ENCODE measurements around the gene NUP160.
"Not testable (repeated sequence)": the region's sequence is repeated elsewhere in the genome, so short reads cannot be mapped to it uniquely, and the experiment has no call there.

The NUP160 gene, protein sequence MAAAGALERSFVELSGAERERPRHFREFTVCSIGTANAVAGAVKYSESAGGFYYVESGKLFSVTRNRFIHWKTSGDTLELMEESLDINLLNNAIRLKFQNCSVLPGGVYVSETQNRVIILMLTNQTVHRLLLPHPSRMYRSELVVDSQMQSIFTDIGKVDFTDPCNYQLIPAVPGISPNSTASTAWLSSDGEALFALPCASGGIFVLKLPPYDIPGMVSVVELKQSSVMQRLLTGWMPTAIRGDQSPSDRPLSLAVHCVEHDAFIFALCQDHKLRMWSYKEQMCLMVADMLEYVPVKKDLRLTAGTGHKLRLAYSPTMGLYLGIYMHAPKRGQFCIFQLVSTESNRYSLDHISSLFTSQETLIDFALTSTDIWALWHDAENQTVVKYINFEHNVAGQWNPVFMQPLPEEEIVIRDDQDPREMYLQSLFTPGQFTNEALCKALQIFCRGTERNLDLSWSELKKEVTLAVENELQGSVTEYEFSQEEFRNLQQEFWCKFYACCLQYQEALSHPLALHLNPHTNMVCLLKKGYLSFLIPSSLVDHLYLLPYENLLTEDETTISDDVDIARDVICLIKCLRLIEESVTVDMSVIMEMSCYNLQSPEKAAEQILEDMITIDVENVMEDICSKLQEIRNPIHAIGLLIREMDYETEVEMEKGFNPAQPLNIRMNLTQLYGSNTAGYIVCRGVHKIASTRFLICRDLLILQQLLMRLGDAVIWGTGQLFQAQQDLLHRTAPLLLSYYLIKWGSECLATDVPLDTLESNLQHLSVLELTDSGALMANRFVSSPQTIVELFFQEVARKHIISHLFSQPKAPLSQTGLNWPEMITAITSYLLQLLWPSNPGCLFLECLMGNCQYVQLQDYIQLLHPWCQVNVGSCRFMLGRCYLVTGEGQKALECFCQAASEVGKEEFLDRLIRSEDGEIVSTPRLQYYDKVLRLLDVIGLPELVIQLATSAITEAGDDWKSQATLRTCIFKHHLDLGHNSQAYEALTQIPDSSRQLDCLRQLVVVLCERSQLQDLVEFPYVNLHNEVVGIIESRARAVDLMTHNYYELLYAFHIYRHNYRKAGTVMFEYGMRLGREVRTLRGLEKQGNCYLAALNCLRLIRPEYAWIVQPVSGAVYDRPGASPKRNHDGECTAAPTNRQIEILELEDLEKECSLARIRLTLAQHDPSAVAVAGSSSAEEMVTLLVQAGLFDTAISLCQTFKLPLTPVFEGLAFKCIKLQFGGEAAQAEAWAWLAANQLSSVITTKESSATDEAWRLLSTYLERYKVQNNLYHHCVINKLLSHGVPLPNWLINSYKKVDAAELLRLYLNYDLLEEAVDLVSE (N-terminal part only)

DNA sequence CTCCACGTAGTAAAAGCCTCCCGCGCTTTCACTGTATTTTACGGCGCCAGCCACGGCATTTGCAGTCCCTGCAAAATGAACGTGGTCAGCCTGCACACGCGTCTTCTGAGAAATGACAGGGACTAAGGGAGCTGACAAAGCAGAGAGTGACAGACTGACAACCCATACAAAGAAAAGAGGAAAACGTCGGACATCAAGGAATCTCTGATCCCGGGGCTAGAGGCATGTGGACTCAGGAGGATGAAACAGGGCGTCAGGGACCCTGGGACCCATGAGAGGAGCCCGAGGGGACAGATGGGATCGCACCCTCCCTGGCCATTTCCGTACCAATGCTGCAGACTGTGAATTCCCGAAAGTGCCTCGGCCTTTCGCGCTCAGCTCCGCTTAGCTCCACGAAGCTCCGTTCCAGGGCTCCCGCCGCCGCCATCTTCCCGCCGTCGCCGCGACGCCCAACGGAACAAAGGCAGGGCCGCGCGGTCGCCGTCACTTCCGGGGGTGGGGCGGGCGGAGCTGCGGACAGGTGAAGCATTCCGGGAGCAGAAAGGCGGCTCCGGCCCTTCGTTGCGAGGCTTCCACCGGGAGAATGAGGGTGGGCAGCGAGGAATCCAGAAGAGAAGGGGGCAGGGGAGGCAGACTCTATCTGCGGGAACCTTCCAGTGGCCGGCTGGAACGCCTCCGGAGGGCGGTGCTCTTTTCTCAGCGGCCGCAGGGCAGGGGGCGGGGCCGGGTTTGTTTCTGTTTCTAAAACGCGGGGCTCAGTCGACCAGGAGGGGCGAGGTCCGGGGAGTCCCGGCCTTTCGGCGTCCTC is at the start of gene NUP160:
Gene NUP160, minus strand, starts transcription at position 459 of the 808 bp plus-strand sequence. Its CDS starts 32 bp downstream, at position 427.
- DNase-seq, result peak; percentile 88

DNA sequence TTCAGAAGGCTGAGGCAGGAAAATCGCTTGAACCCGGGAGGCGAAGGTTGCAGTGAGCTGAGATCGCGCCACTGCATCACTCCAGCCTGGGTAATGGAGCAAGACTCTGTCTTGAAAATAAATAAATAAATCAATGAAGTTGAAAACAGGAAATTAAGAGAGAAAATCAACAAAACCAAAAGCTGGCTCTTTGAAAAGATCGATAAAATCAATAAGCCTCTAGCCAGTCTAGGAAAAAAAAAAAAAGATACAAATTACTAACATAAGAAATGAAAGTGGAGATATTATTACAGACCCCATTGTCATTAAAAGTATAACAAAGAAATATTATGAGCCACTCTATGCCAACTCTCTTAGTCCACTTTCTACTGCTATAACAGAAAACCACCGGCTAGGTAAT is 48.0 kb upstream of the NUP160 start:
- no peak for DNase-seq

DNA sequence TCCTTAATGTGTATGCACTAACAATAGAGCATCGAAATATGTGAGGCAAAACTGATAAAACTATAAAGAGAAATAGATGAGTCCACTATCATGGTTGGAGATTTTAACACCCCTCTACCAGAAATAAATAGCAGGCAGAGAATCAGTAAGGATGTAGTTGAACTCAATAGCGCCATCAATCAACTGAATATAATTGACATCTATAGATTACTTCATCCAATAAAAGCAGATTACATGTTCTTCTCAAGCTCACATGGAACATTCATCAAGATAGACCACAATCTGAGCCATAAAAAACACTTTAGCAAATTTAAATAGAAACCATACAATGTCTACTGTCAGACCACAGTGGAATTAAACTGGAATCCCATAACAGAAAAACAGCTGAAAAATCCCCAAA is 46.9 kb upstream of the NUP160 start:
- DNase-seq, result no peak

DNA sequence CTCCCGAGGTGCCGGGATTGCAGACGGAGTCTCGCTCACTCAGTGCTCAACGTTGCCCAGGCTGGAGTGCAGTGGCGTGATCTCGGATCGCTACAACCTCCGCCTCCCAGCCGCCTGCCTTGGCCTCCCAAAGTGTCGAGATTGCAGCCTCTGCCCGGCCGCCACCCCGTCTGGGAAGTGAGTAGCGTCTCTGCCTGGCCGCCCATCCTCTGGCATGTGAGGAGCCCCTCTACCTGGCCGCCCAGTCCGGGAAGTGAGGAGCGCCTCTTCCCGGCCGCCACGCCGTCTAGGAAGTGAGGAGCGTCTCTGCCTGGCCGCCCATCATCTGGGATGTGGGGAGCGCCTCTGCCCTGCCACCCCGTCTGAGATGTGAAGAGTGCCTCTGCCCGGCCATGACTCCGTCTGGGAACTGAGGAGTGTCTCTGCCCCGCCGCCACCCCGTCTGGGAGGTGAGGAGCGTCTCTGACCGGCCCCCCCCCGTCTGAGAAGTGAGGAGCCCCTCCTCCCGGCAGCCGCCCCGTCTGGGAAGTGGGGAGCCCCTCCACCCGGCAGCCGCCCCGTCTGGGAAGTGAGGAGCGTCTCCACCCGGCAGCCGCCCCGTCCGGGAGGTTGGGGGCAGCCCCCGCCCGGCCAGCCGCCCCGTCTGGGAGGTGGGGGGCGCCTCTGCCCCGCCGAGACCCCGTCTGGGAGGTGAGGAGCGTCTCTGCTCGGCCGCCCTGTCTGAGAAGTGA is 44.6 kb upstream of the NUP160 start:
- not testable (repeated sequence) for DNase-seq

DNA sequence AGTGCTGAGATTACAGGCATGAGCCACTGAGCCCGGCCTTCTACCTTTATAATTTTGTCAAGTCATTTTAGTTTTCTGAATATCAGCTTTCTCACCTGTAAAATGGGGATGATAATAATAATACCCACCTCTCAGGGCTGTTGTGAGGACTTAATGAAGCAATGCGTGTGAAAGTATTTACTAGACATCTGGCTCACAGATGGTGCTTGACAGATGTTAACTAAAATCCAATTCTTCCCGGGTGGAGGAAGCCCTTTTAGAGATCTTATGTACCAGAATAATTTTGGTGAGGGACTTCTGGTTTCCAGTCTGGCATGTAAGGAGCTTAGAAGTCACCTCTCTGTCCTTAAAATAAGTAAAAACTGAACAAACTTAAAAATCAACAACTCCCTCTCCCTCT is 43.7 kb upstream of the NUP160 start:
- no peak for DNase-seq

DNA sequence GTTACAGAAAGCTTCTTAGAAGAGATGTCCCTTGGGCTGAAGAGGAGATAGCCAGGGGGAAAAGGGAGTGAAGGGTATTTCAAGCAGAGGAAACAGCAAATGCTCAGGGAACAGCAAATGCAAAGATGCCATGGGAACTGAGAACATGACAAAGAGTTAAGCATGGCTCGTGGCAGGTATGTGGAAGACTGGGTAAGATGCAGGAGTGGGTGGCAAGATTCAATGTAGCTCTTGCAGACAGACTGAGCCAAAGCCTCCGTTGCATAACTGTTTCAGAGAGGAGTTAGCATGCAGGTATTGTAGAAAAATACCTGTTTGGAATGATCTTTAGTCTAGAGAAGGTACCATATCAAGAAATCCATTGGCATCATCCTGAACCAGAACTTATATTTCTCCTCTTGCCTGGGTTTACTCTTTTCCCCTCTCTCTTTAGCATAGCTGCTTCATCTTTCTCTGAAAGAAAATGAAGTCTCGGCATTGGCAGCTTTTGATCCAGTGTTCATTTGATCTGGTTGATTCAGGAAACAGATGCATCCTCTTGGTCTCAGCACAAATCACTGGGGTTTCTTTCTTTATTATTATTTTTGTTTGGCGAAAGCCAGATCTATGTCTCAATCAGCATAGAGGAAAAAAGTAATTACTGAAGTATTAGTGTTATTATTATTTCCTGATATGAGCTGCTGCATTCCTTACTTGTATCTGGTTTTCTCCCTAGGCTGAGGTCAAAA is 41.7 kb upstream of the NUP160 start:
- no peak for DNase-seq

DNA sequence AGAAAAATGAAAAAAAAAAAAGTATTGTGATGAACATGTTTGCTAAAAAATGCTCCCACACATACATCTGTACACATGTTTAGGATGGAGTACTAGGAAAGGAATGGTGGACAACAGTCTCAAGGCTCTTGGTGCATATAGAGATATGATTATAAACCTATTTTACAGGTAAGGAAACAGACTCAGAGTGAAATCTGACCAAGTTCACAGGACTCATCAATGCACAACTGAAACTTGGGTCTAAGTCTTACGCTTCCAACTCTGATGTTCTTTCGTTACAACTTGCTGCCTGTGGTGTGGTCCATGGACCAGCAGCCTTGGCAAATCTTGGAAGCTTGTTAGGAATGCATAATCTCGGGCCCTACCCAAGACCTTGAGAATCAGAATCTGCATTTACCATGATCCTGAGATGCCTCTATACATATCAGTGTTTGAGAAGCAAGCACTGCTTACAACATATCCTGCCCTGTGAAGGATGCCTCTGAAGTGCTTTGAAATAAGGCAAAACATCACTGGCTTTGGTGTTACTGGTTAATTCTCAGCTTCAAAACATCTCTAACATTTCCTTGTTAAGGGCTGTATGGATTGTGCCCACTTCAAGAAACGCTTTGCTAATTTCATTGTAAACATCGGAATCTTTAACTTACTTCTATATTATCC is 39.9 kb upstream of the NUP160 start:
- DNase-seq, result no peak

DNA sequence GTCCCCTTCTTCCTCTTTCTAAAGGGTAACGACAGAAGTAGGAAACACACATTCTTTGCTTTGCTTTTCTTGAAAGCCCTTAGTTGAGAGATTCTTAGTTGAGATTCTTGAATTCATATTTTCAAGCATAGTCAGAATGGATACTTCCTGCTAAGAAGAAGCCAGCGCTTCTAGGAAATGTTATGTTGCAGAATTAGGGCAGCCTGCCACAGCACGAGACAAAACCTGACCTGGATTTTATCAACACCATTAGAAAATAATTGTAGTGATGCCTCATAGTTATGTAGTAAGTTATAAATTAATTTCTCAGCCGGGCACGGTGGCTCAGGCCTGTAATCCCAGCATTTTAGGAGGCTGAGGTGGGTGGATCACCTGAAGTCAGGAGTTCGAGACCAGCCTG is 37.9 kb upstream of the NUP160 start:
- no peak for DNase-seq

DNA sequence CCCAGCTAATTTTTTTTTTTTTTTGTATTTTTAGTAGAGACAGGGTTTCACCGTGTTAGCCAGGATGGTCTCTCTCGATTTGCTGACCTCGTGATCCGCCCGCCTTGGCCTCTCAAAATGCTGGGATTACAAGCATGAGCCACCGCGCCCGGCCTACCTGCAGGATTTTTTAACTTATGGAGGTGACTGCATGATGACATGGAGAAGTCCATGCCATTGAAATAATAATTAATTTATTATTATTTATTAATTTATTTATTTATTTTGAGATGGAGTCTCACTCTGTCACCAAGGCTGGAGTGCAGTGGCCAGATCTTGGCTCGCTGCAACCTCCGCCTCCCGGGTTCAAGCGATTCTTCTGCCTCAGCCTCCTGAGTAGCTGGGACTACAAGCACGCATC is 34.3 kb upstream of the NUP160 start:
- DNase-seq, result not testable (repeated sequence)

DNA sequence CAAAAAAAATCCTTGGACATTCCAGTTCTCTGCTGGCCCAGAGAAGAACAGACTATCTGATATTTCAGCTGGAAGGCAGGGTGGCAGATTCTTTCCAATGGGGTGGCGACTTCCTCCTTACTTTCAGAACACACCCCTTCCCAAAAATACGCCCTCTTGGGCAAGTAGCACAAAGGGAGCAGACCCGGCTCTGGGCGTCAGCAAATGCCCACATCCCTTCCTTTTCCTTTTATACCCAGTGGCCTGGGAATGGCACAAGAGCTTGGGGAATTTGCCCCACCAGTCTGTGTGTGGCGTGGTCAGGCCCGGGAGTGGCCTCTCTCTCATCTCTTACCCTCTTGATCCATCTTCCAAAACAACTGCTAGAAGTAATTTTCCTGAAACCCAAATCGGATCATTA is 33.0 kb upstream of the NUP160 start:
- DNase-seq, result no peak

DNA sequence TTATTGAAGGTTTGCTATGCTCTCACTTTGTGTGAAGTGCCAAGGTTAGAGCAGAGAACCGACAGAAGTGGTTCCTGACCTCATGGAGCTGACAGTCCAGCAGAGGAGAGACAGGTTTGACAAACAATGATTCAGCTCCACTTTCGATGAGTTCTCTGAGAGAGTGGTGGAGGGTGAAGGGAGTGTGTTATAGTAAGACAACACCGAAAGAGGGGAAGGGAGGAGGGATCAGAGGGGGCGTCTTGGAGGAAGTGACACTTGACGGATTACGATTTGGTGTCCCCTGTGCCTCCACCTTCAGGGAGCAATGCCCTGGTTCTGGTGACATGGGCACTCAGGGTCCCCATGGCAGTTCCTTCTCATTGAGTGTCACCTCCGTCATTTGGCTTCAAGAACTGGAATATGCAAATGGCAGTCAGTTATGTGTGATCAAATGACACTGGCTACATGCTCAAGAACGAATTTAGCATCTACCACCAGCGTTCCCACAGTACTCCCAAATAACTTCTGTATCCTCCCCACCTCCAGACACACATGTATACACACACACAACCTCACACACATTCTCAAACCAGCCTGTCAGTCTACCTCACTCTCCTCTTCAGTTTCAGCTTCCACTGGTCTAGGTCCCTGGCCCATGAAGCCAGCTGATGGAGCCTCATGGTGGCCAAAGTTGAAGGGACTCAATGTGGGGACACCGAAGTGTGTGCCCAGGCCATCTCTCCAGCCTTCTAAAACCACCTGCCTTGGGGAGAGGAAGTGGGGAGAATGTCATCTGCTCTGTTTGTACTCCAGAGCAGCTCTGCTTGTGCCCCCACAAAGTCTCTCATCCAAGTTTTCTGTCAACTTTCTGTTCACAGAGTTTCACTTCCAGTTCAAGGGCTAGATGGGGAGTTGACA is 31.4 kb upstream of the NUP160 start:
- no peak for DNase-seq

DNA sequence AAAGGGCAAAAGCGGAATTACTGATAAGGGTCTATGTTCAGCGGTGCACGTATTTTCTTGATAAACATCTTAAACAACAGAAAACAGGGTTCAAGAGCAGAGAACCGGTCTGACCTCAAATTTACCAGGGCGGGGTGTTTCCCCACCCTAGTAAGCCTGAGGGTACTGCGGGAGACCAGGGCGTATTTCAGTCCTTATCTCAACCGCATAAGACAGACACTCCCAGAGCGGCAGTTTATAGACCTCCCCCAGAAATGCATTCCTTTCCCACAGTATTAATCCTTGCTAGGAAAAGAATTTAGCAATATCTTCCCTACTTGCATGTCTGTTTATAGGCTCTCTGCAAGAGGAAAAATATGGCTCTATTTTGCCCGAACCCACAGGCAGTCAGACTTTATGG is 27.7 kb upstream of the NUP160 start:
- not testable (repeated sequence) for DNase-seq

DNA sequence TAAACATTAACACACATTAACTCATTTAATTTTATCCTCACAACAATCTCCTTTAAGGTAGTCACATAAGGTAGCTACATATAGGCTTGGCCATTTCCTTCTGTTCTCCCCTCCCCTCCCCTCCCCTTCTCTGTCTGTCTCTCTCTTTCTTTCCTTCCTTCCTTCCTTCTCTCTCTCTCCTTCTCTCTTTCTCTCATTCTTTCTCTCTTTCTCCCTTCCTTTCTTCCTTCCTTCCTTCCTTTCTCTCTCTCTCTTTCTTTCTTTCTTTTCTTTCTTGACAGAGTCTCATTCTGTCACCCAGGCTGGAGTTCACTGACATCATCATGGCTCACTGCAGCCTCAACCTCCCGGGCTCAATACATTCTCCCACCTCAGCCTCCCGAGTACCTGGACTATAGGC is 22.3 kb upstream of the NUP160 start:
- no peak for DNase-seq

DNA sequence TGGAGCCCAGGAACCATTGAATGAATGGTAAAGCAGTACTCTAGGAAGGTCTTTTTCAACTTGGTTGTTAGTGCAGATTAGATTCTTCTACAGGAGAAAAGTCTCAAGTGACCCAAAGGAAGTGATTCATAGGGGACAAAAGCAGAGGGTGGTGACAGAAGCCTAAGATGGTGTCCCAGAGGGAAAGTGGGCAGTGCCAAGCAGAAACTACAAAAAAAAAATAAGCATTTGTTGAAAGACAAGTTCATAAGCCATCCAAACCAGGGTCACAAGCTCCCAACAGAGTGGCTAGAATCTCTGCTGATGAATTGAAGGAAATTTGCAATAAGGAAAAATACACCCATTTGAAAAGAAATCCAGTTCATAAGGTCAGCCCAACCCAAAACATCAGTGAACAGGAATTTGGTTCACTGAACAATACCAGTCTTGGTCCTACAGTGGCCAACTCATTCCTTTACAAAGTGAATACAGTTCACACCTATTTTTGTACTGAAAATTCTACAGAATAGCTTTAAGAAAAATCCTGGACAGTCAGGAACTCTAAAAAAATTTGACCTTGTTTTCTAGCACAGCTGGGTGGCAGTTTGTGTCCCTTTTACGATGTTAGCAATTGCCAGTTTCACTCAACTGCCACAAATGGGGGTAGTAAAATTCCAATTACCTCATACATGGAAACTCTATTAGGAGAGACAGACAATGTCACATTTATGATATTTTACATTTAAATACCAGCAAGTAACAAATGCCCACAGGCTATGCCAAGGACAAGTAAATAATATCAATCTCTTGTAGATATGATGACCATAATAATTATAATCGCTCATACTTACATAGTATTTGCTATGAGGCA is 21.6 kb upstream of the NUP160 start:
- DNase-seq, result no peak

DNA sequence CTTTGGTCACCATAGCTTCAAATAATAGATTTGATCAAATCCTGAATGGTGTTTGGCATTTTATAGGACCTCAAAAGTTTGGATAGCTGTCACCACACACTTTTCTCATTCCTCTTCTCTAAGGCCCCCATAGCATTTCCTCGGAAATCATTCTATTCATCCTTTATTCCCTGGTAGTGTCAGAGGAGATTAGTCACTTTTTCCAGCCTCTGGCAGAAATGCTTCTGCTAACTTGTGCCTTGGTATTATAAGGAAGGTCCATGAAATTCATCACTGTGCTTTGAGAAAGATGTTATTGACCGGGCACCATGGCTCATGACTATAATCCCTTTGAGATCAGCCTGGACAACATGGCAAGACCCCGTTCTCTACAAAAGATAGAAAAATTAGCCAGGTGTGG is 19.7 kb upstream of the NUP160 start:
- no peak for DNase-seq

DNA sequence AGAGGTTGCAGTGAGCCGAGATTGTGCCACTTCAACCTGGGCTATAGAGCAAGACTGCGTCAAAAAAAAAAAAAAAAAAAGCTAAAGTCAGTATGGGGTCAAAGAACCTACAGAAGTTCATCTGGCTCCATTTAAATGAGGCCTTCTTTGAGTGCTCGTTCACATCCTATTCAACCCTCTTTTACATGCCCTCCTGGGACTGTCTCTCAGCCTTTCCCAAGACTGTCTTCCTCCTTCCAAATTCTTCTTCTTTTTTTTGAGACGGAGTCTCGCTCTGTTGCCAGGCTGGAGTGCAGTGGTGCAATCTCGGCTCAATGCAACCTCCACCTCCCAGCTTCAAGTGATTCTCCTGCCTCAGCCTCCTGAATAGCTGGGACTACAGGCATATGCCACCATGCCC is 18.7 kb upstream of the NUP160 start:
- DNase-seq, result not testable (repeated sequence)

DNA sequence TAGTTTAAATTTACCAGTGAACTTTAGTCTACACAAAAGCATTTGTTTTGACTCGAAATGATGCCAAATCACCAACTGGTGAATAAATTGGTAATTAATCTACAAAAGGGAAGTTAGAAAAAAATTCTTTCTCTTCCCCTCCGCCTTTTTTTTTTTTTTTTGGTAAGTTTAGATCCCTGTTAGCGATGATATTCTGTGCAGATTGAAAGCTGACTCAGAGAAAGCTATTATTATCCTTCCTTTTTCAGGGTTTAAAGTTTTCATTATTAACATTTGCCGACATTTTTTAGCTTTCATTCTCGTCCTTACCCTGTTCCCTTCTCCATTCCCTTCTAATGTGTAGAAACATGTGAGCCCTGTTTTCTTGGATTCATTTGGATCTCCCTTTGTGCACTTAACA is 16.8 kb upstream of the NUP160 start:
- no peak for DNase-seq

DNA sequence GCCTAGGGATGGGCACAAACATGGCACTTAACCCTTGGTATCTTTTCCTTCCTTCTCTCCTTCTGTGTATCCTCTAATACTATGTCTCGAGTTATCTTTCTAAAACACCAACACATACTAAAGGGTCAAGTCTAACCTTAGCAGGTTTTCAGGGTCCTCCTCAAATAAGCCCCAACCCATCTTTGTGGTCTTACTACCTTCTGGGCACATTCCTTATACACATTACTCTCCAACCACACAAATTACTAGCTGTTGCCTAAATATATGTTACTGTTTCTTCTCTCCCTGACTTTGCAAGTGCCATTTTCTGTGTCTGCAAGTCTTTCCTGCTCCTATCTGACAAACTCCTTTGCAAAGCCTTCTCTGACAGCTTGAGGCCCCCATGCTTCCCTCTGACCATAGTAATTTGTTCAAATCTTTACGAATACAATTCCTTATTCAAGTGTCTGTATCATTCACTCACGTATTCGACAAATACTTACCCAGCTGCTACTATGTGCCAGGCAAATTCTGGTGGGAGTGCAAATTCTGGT is 15.8 kb upstream of the NUP160 start:
- no peak for DNase-seq

All from activated CD8-positive, alpha-beta memory T cell treated with anti-CD3 and anti-CD28 coated beads, Interleukin-2, amount 50 U/mL, for 4 hours (primary cell).